CD4-positive, alpha-beta T cell treated with Interleukin-6 at 100 ng/mL for 8 hours (primary cell): Measurements from ENCODE around the gene RABGAP1L.
A peak's percentile ranks its signal among the peaks of the same experiment; 100 is the strongest.
"Not testable (repeated sequence)": the region's sequence is repeated elsewhere in the genome, so short reads cannot be mapped to it uniquely, and the experiment has no call there.

Experiments used
- DNase-seq: peaks from one replicate; pipeline ENCODE4 v3.0.0-alpha.2; 2020; ENCODE audit warnings: mixed read lengths, low spot score

The RABGAP1L gene

DNA sequence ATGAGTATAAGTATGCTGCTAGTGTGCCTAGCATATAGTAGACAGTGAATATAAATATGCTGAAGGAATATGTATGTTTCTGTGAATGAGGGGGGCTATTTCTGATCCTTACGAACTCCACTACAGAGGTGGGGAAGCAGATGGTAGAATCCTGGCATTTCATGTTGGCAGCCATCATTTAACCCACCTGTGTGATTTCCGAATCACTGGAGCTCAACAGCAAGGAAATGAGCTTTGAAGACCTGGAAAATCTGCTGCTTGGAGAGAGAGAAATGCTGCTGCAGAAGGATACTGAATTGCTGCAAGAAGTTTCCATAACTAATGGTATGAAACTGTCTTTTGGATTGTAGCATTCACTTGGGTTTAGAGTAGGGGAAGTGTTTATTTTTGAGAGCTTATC, 83.5 kb downstream of the RABGAP1L start:
- DNase-seq = no peak

DNA sequence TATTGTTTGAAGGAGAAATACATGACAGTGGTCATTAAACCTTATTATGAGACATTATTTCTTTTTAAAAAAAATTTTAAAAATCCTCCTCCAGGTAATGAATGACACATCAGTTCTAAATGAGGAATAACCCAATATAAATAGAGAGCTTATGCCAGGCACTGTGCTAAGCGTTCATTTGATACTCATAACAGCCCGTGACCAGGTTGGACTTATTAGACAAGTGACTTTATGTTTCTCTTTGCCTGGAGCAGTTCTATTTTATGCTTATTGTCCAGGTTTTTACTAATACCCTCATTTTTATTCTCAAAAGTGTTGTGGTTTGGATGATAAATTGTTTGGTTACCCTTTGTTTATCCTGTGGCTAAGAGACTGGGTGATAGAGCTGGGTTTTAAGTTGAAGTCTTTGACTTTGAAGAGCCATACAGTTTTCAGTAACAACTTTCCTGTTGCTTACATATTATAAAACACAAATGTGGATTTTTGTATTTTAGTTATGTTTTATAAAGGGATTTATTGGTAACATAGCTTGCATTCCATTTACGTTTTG, 84.2 kb downstream of the RABGAP1L start:
- DNase-seq = no peak

DNA sequence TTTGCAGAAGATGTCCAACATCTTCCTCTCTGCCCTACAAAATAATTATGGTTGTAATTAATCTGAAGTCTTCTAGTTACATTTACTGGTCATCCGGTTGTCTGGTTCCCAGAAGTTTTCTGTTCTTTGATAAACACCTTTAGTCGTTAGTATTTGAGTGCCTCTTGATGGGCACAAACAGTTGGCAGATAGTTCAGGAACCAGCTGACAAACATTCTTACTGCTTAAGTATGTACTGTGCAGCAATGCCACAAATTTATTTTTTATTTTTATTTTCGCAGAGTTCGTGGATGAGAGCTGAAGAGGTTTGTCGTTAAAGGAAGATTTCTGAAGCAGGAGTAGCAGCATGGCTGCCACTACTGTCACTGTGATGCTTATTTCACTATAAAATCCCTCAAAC, 84.7 kb downstream of the RABGAP1L start:
- DNase-seq = no peak

GRCh38 chr1:174247472-174247871, 88.2 kb downstream of the RABGAP1L start:
- DNase-seq = no peak

- DNase-seq = no peak
Measured at GRCh38 chr1:174248041-174248440, 88.7 kb downstream of the RABGAP1L start.

DNA sequence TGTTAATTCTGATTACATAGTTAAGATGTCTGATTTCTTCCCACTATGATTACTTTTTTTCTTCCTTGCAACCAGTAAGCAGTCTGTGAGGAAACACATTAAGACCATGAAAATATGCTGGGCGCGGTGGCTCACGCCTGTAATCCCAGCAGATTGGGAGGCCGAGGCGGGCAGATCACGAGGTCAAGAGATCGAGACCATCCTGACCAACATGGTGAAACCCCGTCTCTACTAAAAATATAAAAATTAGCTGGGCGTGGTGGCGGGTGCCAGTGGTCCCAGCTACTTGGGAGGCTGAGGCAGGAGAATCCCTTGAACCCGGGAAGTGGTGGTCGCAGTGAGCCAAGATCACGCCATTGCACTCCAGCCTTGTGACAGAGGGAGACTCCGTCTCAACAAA, 97.1 kb downstream of the RABGAP1L start:
- not testable (repeated sequence) for DNase-seq

- peak; percentile 29 for DNase-seq
Measured at GRCh38 chr1:174258148-174258550, 98.8 kb downstream of the RABGAP1L start.

- DNase-seq = peak; percentile 3
Measured at GRCh38 chr1:174262349-174263241, 103.3 kb downstream of the RABGAP1L start.

- DNase-seq = no peak
Measured at GRCh38 chr1:174265282-174265681, 106.0 kb downstream of the RABGAP1L start.

- no peak for DNase-seq
Measured at GRCh38 chr1:174266476-174266875, 107.2 kb downstream of the RABGAP1L start.

DNA sequence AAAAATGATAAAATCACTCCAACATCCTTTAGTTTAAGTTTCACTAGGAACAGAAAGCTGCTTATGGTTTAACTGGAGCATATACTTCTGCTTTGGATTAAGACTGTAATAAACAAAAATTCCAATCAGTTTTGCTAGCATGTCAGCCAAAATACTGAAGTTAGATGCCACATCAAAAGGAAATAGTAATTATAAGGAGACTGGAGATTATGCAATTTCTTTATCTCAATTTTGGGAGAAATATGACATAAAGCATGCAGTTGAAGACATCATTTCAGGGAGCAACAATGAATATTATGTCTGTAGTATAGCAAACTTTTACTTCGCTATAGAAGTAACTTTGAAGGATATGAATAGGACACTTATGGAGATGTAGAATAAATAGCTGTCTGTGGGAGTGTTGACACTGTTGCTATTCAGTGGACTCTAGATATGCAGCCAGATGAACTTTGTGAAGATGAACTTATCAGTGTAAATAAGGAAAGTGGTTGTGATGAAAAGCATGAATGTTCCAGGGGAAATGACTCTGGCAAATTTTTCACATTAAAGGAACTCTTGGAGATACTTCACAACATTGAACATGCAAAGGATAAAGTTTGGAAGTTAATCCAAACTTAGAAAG, 107.8 kb downstream of the RABGAP1L start:
- DNase-seq = no peak

DNA sequence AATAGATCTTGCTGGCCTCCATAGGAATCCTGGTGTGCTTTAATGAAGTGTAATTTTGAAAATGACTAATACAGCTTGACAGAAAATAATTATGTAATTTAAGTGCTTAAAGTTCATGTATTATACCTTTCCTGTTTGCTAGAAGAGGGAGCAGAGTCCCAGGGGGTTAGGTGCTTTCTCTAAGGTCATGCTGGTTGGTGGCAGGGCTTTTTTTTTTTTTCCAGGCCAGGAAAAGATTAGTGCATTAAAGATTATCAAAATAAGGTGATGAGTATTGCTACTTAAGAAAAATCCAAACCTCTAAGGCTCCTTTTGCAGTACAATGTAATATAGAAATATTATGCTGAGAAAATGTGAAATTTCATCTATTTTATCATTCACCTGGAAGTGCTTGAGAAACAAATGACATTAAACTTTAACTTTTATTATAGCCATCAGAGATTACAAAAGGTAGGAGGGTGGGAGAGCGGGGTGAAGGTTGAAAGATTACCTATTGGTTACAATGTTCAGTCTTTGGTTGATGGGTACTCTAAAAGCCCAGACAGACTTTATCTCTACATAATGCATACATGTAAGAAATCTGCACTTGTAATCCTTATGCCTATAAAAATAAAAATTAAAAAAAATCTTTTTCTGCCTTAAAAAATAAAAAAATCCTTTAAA, 110.8 kb downstream of the RABGAP1L start:
- DNase-seq = no peak

- DNase-seq = no peak
Measured at GRCh38 chr1:174273190-174273589, 113.9 kb downstream of the RABGAP1L start.

- DNase-seq = no peak
Measured at GRCh38 chr1:174273776-174274175, 114.5 kb downstream of the RABGAP1L start.

DNA sequence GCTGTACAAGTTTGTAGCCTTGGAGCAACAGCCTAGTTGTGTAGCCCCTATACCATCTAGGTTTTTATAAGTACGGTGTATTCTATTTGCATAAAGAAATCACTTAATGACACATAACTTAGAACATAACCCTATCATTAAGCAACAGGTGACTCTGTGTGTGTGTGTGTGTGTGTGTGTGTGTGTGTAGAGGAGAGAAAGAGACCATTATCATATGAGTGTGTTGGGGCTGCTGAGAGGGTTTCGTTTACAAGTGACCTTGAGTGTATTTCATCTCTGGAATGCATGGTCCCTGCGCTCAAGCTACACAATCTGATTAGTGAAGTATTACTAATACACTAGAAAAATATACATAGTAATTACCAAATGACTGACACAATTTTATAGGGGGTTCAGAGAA, 115.1 kb downstream of the RABGAP1L start:
- DNase-seq = no peak

GRCh38 chr1:174274884-174275283, 115.6 kb downstream of the RABGAP1L start:
- no peak for DNase-seq

DNA sequence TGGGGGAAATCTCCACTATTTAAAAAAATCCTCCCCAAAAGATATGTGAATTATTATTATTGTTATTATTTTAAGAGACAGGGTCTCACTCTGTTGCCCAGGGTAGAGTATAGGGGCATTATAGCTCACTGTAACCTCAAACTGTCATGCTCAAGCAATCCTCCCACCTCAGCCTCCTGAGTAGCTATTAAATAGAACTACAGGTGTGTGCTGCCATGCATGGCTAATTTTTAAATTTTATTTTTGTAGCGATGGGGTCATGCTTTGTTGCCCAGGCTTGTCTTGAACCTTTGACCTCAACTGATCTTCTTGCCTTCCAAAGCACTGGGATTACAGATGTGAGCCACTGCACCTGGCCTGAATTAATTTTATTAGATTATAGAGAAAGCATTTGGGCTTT, 116.8 kb downstream of the RABGAP1L start:
- no peak for DNase-seq

- DNase-seq = no peak
Measured at GRCh38 chr1:174284052-174284451, 124.7 kb downstream of the RABGAP1L start.

GRCh38 chr1:174286042-174286441, 126.7 kb downstream of the RABGAP1L start:
- DNase-seq = no peak

GRCh38 chr1:174289644-174290310, 130.5 kb downstream of the RABGAP1L start:
- DNase-seq = no peak

DNA sequence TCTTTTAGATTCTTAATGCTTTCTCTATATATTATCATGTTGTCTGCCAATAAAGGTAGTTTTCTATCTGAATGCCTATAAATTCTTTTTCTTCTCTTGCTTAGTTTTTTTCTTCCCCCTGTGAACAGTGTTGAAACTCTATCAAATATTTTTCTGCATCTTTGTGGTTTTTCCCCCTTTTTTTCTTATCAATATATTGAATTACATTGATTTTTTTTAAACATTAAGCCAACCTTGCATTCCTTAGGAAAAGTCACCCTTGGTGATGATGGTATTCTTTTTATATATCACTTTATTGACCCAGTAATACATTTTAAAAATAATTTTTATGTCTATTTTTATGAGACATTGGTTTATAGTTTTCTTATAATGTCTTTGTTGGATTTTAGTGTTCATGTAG, 131.7 kb downstream of the RABGAP1L start:
- no peak for DNase-seq

DNA sequence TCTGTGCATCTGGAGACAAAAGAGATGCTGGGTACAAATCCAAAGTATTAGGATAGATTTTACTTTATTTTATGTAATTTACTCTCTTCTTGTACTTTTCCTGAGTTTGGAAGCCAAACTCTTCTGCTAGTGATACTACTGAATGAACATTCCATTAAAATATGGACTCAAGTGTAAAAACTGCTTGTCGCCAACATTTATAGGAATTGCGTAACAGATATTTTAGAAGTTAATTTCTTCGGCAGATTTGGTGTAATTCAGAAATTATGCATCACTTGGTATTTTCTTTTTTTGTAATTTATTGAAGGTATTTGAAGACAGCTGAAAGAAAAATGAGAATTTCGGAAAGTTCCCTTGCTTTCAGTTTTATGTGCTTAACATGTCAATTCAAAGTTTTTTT, 137.0 kb downstream of the RABGAP1L start:
- no peak for DNase-seq
